ENCODE data around the gene CFAP97.

The CFAP97 gene

GRCh38 chr4:185232370-185232769, 28.6 kb upstream of the CFAP97 start:
- no peak for DNase-seq (ENCODE audit: low read depth)
- no peak overlapping the region for H3K4me3 ChIP-seq (ENCODE audit: low read length)
- TF ChIP-seq CTCF (conservative IDR thresholded peaks at IDR 0.05; ENCODE audit: low read depth, low read length): no peak

GRCh38 chr4:185229021-185229818, 25.4 kb upstream of the CFAP97 start:
- no peak for DNase-seq (ENCODE audit: low read depth)
- TF ChIP-seq CTCF (conservative IDR thresholded peaks at IDR 0.05; ENCODE audit: low read depth, low read length): no peak
- no peak overlapping the region for H3K4me3 ChIP-seq (ENCODE audit: low read length)

- no peak overlapping the region for H3K4me3 ChIP-seq (ENCODE audit: low read length)
Measured at GRCh38 chr4:185227713-185228278, 24.0 kb upstream of the CFAP97 start.

GRCh38 chr4:185227131-185227551, 23.3 kb upstream of the CFAP97 start:
- no peak for DNase-seq (ENCODE audit: low read depth)
- H3K4me3 ChIP-seq (ENCODE audit: low read length): no peak overlapping the region
- TF ChIP-seq CTCF (conservative IDR thresholded peaks at IDR 0.05; ENCODE audit: low read depth, low read length): peak; percentile 49

More at GRCh38 chr4:185227713-185228278, 24.0 kb upstream of the CFAP97 start:
- no peak for DNase-seq (ENCODE audit: low read depth)
- TF ChIP-seq CTCF (conservative IDR thresholded peaks at IDR 0.05; ENCODE audit: low read depth, low read length): no peak

GRCh38 chr4:185225940-185226339, 22.1 kb upstream of the CFAP97 start:
- no peak for DNase-seq (ENCODE audit: low read depth)
- H3K4me3 ChIP-seq (ENCODE audit: low read length): no peak overlapping the region
- no peak for TF ChIP-seq CTCF (conservative IDR thresholded peaks at IDR 0.05; ENCODE audit: low read depth, low read length)

GRCh38 chr4:185224597-185224996, 20.8 kb upstream of the CFAP97 start:
- TF ChIP-seq CTCF (conservative IDR thresholded peaks at IDR 0.05; ENCODE audit: low read depth, low read length): no peak
- DNase-seq (ENCODE audit: low read depth): no peak
- H3K4me3 ChIP-seq (ENCODE audit: low read length): no peak overlapping the region

- no peak for DNase-seq (ENCODE audit: low read depth)
- H3K4me3 ChIP-seq (ENCODE audit: low read length): no peak overlapping the region
- no peak for TF ChIP-seq CTCF (conservative IDR thresholded peaks at IDR 0.05; ENCODE audit: low read depth, low read length)
Measured at GRCh38 chr4:185222598-185222997, 18.8 kb upstream of the CFAP97 start.
